Amniotic stem cell (primary cell): Measurements from ENCODE around the gene MEIOB.

ENCODE experiments used
- DNase-seq: peaks from one replicate; lab custom pipeline; 2025; lab: John Stamatoyannopoulos, UW

Gene MEIOB

DNA sequence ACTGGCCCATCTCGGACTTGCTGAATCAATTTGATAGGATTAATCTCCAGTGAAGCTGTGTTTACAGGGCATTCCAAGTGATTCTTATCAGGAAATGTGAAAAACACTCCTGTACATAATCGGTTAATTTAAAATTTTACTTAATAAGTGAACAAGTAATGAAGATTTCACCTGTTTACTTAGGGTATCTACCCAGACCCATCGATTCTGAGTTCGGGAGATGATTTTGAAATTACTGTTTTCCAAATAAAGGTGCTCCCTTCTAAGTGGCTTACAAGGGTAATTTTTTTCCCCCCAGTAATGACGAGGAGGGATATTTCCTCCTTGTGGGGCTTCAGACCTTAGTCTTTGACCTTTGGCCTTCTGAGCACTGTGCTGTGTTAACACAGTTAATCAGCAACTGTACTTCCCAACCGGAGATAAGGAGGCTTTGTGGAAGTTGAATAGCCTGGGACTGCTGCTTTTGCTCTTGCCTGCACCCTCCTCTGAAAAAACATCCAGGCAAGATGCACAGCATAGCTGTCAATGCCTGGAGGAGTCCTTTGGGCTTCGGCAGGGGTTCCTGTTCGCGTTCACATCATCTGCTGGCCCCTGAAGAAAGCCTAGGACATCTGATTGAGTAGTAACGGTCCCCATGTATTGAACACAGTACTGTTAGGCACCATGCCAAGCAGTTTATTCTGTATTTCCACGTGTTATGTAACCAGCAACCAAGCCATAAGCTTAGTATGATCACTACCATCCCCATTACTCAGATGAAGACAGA lies 43.1 kb downstream of the MEIOB start:
- no peak for DNase-seq

GRCh38 chr16:1826691-1827573 lies 45.0 kb downstream of the MEIOB start, which contains the start of the genes FAHD1 and HAGH:
Gene FAHD1, plus strand, starts transcription at chr16:1827206. Its CDS starts 33 bp downstream, at chr16:1827239.
Gene HAGH, minus strand, starts transcription at chr16:1826825. Its CDS starts 38 bp downstream, at chr16:1826787.
- DNase-seq = peak; percentile 88

GRCh38 chr16:1825864-1826690 lies 45.9 kb downstream of the MEIOB start:
- DNase-seq = peak; percentile 43

DNA sequence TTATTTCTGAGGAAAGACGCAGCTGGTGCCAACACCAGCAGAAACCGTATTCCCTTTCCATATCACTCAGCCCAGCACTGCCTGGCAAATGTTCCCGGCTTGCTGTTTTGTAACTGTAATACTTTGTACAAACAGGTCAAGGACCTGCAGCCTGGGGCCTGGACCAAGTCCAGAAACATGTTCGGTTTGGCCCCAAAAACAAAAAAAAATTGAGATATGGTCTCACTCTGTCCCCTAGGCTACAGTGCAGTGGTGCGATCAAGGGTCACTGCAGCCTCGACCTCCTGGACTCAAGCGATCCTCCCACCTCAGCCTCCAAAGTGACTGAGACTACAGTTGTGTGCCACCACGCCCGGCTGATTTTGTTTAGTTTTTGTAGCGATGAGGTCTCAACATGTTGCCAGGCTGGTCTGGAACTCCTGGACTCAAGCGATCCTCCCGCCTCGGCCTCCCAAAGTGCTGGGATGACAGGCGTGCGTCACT lies 46.5 kb downstream of the MEIOB start:
- no peak for DNase-seq

GRCh38 chr16:1823821-1824220 lies 48.1 kb downstream of the MEIOB start:
- no peak for DNase-seq

GRCh38 chr16:1822801-1823200 lies 49.2 kb downstream of the MEIOB start:
- DNase-seq = no peak

DNA sequence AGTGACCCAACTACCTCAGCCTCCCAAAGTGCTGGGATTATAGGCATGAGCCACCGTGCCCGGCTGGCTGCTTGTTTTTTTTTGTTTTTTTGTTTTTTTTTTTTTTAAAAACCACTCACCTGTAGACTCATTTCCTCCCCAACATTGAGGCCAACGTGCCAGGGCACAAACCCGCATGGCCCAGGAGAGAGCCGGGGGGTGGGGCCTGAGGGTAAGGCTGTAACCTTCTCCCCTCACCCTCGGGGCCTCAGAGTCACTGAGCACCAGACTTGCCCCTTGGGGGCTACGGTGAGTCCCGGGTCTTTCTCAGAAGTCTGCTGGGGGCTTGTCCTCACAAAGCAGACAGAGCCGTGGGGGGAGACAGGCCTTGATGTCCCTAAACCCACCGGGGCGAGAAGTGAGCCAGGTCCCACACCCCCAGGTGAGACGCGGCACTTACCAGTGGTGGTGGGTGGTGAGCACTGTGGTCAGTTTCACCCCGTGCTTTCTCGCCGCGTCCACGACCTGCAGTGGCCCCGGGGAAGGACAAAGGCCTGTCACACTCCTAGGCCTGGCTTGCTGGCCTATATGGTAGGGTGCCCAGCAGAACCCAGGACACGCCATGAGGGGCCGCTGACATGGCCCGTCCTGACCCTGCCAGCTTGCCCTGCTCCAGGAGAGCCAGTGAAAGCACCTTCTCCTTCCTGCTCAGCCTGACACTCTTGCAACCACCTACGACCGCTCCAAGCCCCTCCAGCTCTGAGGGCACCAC lies 49.9 kb downstream of the MEIOB start:
- DNase-seq = no peak

GRCh38 chr16:1820946-1821290 lies 51.0 kb downstream of the MEIOB start:
- no peak for DNase-seq

GRCh38 chr16:1820096-1820945 lies 51.6 kb downstream of the MEIOB start:
- no peak for DNase-seq

DNA sequence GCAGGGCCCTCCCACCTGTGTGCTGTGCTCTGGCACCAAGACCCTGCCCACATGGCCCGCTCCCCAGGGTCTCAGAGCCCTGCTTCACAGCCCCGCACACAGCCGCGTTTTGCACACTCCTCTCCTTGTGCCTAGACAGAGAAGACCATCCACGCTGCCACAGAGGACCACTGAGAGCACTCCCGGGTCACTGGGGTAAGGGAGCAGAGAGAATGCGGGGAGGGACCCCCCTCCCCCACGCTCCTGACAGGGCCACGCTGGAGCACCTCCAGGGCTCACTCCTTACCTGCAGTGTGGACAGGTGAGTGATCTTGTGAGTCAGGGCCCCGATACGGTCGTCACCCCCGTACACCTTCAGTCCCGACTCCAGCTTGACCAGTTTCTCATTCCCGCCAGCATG lies 52.4 kb downstream of the MEIOB start:
- DNase-seq = no peak

DNA sequence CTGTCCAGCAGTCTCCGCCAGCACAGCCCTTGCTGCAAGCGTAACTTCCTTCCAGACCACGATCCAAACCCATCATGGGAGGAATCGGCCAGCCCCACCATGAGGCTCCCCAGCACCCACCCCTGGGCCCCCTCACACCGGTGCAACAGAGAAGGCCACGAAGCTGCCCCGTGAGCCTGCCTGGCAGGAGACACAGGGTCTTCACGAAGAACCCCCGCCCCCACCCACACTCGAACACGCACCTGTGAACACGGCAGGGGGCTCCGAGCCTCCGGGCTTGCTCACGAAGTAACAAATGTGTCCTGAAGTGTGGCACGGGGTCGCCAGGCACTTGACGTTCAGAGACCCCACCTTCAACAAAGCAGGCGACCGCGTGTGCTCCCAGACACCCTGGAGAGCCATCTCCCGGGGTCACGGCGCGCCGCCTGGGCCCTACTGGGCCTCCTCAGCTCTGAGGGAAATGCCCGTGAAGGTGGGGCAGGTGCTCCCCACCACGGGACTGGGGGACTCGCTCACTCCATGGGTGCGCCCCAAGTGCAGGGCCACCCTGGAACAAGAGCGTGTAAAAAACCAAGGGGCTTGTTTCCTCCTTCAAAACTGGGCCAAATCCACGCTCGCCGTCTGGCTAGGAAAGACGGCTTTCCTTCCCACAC lies 53.0 kb downstream of the MEIOB start:
- no peak for DNase-seq

DNA sequence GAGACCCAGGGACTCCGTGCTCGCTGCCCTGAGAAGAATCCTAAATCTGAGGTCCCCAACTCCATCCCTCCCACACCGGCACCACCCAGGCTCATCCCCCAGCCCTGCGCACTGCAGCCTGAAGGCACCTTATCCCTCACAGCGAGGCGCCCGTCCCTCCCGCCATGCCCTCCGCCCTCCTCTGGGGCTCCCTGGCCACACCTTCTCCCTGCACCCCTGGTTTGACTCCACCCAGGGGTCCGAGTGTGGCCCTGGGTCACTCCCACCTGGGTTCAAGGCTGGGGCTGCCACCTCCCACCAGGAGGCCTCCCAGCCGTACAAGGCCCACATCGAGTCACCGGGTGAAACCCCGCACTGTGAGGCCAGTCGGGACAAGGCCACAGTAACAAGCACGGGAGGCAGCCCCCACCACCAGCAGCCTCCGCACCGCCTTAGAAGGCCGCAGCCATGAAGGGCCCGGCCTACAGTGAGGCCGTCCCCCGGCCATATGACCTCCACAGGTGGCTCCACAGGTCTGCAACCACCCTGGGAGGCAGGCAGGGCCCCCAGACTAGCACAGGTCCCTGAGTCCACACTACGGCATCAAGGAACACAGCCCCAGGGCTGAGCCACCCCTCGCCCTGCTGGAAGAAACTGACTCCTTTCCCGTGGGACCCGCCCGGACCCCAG lies 53.6 kb downstream of the MEIOB start:
- DNase-seq = no peak

GRCh38 chr16:1817716-1818115 lies 54.2 kb downstream of the MEIOB start:
- DNase-seq = no peak

DNA sequence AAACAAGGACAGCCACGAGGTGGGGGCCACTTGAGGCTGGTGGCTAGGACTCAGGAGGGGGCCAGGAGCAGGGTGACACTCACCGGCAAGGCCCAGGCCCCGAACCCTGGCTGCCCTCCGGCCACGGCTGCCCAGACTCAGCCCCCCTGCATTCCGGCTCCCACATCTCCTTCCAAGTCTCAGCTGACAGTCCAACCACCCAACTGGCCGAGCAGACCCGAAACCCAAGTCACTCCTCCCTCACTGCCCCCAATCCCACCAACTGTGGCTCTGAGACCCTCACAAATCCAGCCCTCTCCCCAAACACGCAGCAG lies 54.7 kb downstream of the MEIOB start:
- DNase-seq = no peak

GRCh38 chr16:1816396-1817275 lies 55.3 kb downstream of the MEIOB start:
- no peak for DNase-seq

GRCh38 chr16:1815461-1815860 lies 56.5 kb downstream of the MEIOB start:
- no peak for DNase-seq

DNA sequence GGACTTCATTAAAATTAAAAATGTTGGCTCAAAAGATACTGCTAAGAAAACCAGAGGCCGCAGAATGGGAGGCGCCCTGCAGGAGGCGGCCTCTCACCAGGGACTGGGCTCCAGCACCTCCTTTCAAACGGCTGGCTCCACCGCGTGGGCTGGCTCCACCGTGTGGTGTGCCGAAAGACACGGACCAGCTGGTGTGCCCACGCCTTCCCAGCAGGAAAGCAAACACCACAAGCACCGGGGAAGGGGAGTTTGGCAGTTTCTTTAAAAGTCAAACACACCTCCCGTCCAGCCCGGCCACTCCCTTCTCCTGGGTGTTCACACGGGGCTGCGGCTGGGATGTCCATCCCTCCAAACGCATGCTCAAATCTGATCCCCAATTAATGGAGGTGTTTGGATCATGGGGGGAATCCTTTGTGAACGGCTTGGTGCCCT lies 59.2 kb downstream of the MEIOB start:
- DNase-seq = peak; percentile 35

DNA sequence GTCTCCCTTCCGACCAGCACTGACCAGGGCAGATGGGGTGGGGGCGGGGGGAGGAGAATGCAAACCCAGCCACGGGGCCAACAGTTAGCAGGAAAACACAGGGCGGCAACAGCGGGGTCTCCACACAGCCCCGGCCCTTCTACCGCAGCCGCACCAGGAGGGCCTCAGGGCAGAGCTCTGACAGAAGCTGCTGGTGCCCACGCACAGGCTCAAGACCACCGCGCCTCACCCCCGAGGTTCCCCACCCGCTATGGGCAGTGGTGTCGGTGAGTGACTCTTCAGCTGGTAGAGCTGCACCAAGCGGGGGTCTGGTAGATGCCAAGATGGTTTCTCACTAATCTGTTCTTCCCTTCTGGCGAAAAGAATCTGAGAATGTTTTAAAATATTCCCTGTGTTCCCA lies 61.4 kb downstream of the MEIOB start:
- no peak for DNase-seq
